ENCODE results near the gene PBX1. TPM values are rescaled to one million over a fixed set of nuclear protein-coding genes. Genes with fewer than 3 reads are reported as not detected.

PBX1 gene
- total and polyA plus RNA-seq, 10 of the 15 experiments (the other 5 are each of a cell fraction or from before 2014, with no cell fraction given) = 0.05 to 0.28 (median 0.11) TPM; not detected in 5

DNA sequence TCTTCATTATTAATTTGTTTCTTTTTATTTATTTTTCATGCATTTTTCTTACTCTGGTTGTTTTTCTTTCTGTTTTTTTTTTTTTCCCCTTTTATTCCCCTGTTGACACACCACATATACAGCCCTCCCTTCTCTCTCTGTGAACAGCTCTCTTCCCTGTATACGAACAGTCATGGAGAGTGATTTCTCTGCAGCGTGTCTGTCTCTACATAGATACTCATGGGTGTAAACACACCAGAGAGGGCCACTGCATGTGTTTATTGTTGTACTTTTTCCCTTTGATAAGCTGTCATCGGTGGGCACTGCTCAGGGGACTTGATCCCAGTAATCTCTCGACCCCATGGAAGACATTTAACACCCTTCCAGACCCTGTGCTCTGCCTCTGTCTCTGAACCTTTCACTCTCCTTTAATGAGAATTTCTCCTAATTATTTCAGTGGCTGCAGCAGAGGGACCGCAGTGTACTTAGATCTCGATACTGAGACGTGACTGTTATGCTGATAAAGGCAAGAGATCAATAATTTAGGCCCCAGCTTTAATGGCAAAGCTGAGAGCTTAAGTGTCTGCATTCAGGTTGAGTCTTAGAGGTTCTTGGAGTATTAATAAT, 113.1 kb downstream of the PBX1 start:
- ATAC-seq (no peak), FAIRE-seq (no peak), DNase-seq (ENCODE audit: low read depth, low spot score) (no peak)
- H3K27me3 ChIP-seq (replicated peaks in 1 of 2; ENCODE audit: control insufficient read depth in 2 of 2, insufficient read depth in 2 of 2, low read length in 1 of 2) = no peaks in the 10 kb centered on the region
- H3K9ac ChIP-seq (ENCODE audit: control insufficient read depth, insufficient read depth, low read length) = no peak overlapping the region
- H4K20me1 ChIP-seq (ENCODE audit: control insufficient read depth, insufficient read depth) = no peaks in the 10 kb centered on the region
- ChIA-PET RAD21 (ENCODE audit: unreplicated experiment) (no interaction called here), POLR2A (no interaction called here), CTCF (no interaction called here), SMC1A (ENCODE audit: uncharacterized antibody, unreplicated experiment) (no interaction called here)
- H3K4me2 ChIP-seq (ENCODE audit: control insufficient read depth, insufficient read depth) = no peak overlapping the region
- no peak overlapping the region for H3K27ac ChIP-seq (ENCODE audit: control insufficient read depth, insufficient read depth)
- intact Hi-C loops (cut with micrococcal nuclease; ENCODE audit: unreplicated experiment) (no loop called here), in situ Hi-C loops (cut with MboI) (no loop called here)
- no peaks in the 10 kb centered on the region for H3K4me1 ChIP-seq (ENCODE audit: control insufficient read depth, insufficient read depth, low read length)
- no peaks in the 10 kb centered on the region for H3K79me2 ChIP-seq (ENCODE audit: control insufficient read depth, insufficient read depth, low read length)
- no peak for TF ChIP-seq RCOR1 (conservative IDR thresholded peaks at IDR 0.05; ENCODE audit: low read depth, low read length)
- no peak for TF ChIP-seq ZNF274 (IDR thresholded peaks at IDR 0.05; ENCODE audit: insufficient read depth, insufficient read length)
- TF ChIP-seq, protein P1, sequence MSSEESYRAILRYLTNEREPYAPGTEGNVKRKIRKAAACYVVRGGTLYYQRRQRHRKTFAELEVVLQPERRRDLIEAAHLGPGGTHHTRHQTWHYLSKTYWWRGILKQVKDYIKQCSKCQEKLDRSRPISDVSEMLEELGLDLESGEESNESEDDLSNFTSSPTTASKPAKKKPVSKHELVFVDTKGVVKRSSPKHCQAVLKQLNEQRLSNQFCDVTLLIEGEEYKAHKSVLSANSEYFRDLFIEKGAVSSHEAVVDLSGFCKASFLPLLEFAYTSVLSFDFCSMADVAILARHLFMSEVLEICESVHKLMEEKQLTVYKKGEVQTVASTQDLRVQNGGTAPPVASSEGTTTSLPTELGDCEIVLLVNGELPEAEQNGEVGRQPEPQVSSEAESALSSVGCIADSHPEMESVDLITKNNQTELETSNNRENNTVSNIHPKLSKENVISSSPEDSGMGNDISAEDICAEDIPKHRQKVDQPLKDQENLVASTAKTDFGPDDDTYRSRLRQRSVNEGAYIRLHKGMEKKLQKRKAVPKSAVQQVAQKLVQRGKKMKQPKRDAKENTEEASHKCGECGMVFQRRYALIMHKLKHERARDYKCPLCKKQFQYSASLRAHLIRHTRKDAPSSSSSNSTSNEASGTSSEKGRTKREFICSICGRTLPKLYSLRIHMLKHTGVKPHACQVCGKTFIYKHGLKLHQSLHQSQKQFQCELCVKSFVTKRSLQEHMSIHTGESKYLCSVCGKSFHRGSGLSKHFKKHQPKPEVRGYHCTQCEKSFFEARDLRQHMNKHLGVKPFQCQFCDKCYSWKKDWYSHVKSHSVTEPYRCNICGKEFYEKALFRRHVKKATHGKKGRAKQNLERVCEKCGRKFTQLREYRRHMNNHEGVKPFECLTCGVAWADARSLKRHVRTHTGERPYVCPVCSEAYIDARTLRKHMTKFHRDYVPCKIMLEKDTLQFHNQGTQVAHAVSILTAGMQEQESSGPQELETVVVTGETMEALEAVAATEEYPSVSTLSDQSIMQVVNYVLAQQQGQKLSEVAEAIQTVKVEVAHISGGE (CRISPR knock-in tag; IDR thresholded peaks at IDR 0.05) = no peak
- no peak for TF ChIP-seq ZSCAN29 (IDR thresholded peaks at IDR 0.05)
- TF ChIP-seq BACH1 (IDR thresholded peaks at IDR 0.05; ENCODE audit: borderline replicate concordance) = no peak
- no peak overlapping the region for H2AFZ ChIP-seq (ENCODE audit: control insufficient read depth, low read depth, low read length)
- no peaks in the 10 kb centered on the region for H3K36me3 ChIP-seq (ENCODE audit: control insufficient read depth in 2 of 2, insufficient read depth in 2 of 2, low read length in 1 of 2)
- H3K4me3 ChIP-seq = no peak overlapping the region
- H3K9me3 ChIP-seq (replicated peaks; ENCODE audit: control insufficient read depth, insufficient read depth, low read length) = no peaks in the 10 kb centered on the region
- WGBS (ENCODE audit: insufficient coverage, insufficient replicate concordance, low lambda C conversion rate, missing lambda C conversion rate) = 22% methylated on average over 7 of the region's 7 CpGs
- BruUV-seq (replicated peaks) = no TSS peak
